Measurements from ENCODE around the gene TTLL12. TPM values are rescaled to one million over a fixed set of nuclear protein-coding genes. Genes with fewer than 3 reads are reported as not detected.

Gene TTLL12
- total RNA-seq, 1 donor from 2014 or later = 15.1 TPM

- Mint-ChIP-seq H3K27ac (ENCODE audit: unreplicated experiment) (peak overlapping the region; percentile 68), H3K4me1 (ENCODE audit: unreplicated experiment) (peaks cover 27% of the 10 kb centered on the region), H3K9me3 (ENCODE audit: unreplicated experiment) (no peaks in the 10 kb centered on the region), H3K36me3 (ENCODE audit: low read depth, unreplicated experiment) (peaks cover 20% of the 10 kb centered on the region), H3K27me3 (ENCODE audit: unreplicated experiment) (no peaks in the 10 kb centered on the region), H3K4me3 (ENCODE audit: unreplicated experiment) (no peak overlapping the region)
- TF ChIP-seq CTCF (IDR thresholded peaks at IDR 0.05; ENCODE audit: unreplicated experiment) = peak; percentile 54
- DNase-seq (ENCODE audit: low spot score) = peak; percentile 71
Observed at GRCh38 chr22:43136255-43136654, 50.7 kb downstream of the TTLL12 start.

GRCh38 chr22:43135565-43135964, 51.4 kb downstream of the TTLL12 start:
- Mint-ChIP-seq H3K9me3 (ENCODE audit: unreplicated experiment) (no peaks in the 10 kb centered on the region), H3K27me3 (ENCODE audit: unreplicated experiment) (no peaks in the 10 kb centered on the region), H3K4me3 (ENCODE audit: unreplicated experiment) (no peak overlapping the region), H3K36me3 (ENCODE audit: low read depth, unreplicated experiment) (peaks cover 20% of the 10 kb centered on the region), H3K27ac (ENCODE audit: unreplicated experiment) (no peak overlapping the region), H3K4me1 (ENCODE audit: unreplicated experiment) (peaks cover 27% of the 10 kb centered on the region)
- DNase-seq (ENCODE audit: low spot score) = no peak
- no peak for TF ChIP-seq CTCF (IDR thresholded peaks at IDR 0.05; ENCODE audit: unreplicated experiment)

- DNase-seq (ENCODE audit: low spot score) = no peak
- no peak overlapping the region for H3K4me3 Mint-ChIP-seq (ENCODE audit: unreplicated experiment)
- H3K27ac Mint-ChIP-seq (ENCODE audit: unreplicated experiment) = no peak overlapping the region
- no peaks in the 10 kb centered on the region for H3K9me3 Mint-ChIP-seq (ENCODE audit: unreplicated experiment)
- peaks cover 27% of the 10 kb centered on the region for H3K4me1 Mint-ChIP-seq (ENCODE audit: unreplicated experiment)
- peaks cover 20% of the 10 kb centered on the region for H3K36me3 Mint-ChIP-seq (ENCODE audit: low read depth, unreplicated experiment)
- H3K27me3 Mint-ChIP-seq (ENCODE audit: unreplicated experiment) = peaks cover 2% of the 10 kb centered on the region
- no peak for TF ChIP-seq CTCF (IDR thresholded peaks at IDR 0.05; ENCODE audit: unreplicated experiment)
Observed at GRCh38 chr22:43134553-43134952, 52.4 kb downstream of the TTLL12 start.

GRCh38 chr22:43133401-43133800, 53.5 kb downstream of the TTLL12 start:
- Mint-ChIP-seq H3K4me3 (ENCODE audit: unreplicated experiment) (no peak overlapping the region), H3K36me3 (ENCODE audit: low read depth, unreplicated experiment) (peaks cover 19% of the 10 kb centered on the region), H3K9me3 (ENCODE audit: unreplicated experiment) (no peaks in the 10 kb centered on the region), H3K27ac (ENCODE audit: unreplicated experiment) (no peak overlapping the region), H3K4me1 (ENCODE audit: unreplicated experiment) (peaks cover 27% of the 10 kb centered on the region), H3K27me3 (ENCODE audit: unreplicated experiment) (peaks cover 2% of the 10 kb centered on the region)
- no peak for TF ChIP-seq CTCF (IDR thresholded peaks at IDR 0.05; ENCODE audit: unreplicated experiment)
- DNase-seq (ENCODE audit: low spot score) = no peak

GRCh38 chr22:43131773-43132501, 55.0 kb downstream of the TTLL12 start:
- H3K4me1 Mint-ChIP-seq (ENCODE audit: unreplicated experiment) = peaks cover 25% of the 10 kb centered on the region
- peaks cover 5% of the 10 kb centered on the region for H3K27me3 Mint-ChIP-seq (ENCODE audit: unreplicated experiment)
- H3K27ac Mint-ChIP-seq (ENCODE audit: unreplicated experiment) = peak overlapping the region; percentile 36
- H3K9me3 Mint-ChIP-seq (ENCODE audit: unreplicated experiment) = no peaks in the 10 kb centered on the region
- no peak for TF ChIP-seq CTCF (IDR thresholded peaks at IDR 0.05; ENCODE audit: unreplicated experiment)
- H3K36me3 Mint-ChIP-seq (ENCODE audit: low read depth, unreplicated experiment) = peaks cover 12% of the 10 kb centered on the region
- no peak for DNase-seq (ENCODE audit: low spot score)
- no peak overlapping the region for H3K4me3 Mint-ChIP-seq (ENCODE audit: unreplicated experiment)

All from endothelial cell (in vitro differentiated cells).